ENCODE results near the gene TRAF6.

Gene TRAF6

DNA sequence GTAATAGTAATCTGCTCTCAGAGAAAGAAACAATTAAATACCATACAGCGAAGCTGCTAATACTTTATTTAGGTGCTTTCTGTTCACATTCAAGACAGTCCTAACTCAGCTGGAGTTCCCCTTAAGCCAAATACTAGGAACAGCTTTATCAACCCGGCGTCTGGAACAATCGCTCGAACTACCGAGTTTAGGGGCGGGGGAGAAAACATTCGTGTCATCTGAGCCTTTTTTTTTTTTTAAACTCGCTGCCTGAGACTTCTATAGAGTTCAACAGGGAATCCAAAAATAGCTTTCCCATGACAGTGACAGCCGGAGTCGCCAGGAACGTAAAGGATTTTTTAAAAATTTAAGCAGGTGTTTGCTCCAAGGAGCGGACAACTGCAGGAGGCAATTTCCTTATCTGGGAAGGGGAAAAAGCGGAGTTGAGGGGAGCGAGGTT is 852 bp downstream of the TRAF6 start:
- TF ChIP-seq, protein P1, sequence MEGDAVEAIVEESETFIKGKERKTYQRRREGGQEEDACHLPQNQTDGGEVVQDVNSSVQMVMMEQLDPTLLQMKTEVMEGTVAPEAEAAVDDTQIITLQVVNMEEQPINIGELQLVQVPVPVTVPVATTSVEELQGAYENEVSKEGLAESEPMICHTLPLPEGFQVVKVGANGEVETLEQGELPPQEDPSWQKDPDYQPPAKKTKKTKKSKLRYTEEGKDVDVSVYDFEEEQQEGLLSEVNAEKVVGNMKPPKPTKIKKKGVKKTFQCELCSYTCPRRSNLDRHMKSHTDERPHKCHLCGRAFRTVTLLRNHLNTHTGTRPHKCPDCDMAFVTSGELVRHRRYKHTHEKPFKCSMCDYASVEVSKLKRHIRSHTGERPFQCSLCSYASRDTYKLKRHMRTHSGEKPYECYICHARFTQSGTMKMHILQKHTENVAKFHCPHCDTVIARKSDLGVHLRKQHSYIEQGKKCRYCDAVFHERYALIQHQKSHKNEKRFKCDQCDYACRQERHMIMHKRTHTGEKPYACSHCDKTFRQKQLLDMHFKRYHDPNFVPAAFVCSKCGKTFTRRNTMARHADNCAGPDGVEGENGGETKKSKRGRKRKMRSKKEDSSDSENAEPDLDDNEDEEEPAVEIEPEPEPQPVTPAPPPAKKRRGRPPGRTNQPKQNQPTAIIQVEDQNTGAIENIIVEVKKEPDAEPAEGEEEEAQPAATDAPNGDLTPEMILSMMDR (IDR thresholded peaks at IDR 0.05; ENCODE audit: low read depth, low read length, missing control alignments): no peak
- DNase-seq (ENCODE audit: low read depth): no peak
- H3K4me3 ChIP-seq (ENCODE audit: low read depth, low read length): peak overlapping the region; percentile 94

DNA sequence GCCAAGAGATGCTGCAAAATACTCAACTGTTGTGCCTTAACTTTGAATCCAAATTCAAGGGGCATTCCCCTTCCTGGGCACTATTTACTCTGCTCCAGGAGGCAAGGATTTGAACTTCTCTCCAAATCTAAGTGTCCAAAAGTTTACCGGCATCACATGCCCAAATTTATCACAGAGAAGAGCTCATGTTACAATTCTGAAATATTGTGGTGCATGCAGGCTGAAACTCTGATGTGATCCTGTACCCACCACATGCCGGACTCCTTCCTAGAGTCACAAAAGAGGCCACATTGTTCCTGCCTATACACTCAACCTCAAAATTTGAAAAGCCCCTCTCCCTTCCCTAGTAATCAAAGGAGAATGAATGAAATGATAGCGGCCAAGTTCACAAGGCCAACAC is 1.3 kb downstream of the TRAF6 start:
- no peak for DNase-seq (ENCODE audit: low read depth)
- peak overlapping the region; percentile 94 for H3K4me3 ChIP-seq (ENCODE audit: low read depth, low read length)
- TF ChIP-seq, protein P1 (IDR thresholded peaks at IDR 0.05; ENCODE audit: low read depth, low read length, missing control alignments): no peak

DNA sequence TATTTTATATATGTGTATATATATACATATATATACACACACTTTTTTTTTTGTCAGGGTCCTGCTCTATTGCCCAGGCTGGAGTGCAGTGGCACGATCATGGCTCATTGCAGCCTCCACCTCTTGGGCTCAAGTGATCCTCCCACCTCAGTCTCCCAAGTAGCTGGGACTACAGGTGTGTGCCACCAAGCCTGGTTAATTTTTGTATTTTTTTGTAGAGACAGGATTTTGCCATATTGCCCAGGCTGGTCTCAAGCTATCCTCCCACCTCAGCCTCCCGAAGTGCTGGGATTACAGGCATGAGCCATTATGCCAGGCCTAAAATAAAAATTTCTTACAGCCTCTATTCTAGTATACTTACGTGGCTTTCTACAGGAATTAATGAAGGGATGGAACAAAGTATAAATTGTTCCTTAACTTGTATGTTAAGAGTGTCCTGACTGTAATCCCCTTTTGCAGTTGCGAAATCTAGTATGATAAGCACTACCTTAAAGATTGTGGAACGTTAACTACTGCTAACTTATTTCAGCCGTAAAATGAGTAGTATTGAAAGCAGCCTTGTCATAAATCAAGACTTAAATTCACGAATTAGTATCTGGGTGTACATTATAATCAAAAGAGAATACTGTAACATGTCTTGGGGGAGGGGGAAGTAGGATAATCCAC is 2.1 kb downstream of the TRAF6 start:
- H3K4me3 ChIP-seq (ENCODE audit: low read depth, low read length): no peak overlapping the region
- TF ChIP-seq, protein P1 (IDR thresholded peaks at IDR 0.05; ENCODE audit: low read depth, low read length, missing control alignments): no peak
- DNase-seq (ENCODE audit: low read depth): no peak

DNA sequence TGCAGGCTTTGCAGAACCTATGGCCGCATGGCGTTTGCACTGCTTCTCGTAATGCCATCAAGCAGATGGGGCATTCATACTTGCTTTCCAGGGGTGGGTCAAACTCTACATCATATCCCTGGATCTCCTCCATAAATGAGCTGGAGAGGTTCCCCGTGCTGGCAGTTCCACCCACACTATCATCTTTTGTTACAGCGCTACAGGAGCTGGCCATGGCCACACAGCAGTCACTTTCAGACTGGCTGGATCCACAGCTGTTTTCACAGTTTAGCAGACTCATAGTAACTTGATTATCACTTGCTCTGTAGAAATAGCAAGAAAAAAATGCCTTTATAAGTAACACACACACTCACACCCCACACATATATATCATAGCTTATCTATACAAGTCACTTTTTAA is 8.8 kb downstream of the TRAF6 start:
- DNase-seq (ENCODE audit: low read depth): no peak
- TF ChIP-seq, protein P1 (IDR thresholded peaks at IDR 0.05; ENCODE audit: low read depth, low read length, missing control alignments): no peak
- no peak overlapping the region for H3K4me3 ChIP-seq (ENCODE audit: low read depth, low read length)

DNA sequence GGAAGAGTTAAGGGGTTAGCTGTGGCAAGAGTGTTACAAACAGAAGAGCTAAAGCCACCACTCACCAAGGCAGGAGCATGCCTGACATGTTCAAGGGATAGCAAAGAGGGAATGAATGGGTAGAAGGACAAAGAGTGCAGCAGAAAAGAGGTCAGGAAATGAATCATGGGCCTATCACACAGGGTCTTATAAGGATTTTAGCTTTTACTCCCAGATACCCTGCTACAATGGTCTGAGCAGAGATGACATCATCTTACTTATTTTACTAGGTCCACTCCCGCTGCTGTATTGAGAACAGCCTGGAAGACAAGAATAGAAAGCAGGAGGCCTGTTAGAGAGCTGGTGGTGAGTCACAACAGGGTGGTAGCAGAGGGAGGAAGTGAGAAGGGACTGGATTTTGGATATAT is 9.8 kb downstream of the TRAF6 start:
- H3K4me3 ChIP-seq (ENCODE audit: low read depth, low read length): no peak overlapping the region
- no peak for DNase-seq (ENCODE audit: low read depth)

DNA sequence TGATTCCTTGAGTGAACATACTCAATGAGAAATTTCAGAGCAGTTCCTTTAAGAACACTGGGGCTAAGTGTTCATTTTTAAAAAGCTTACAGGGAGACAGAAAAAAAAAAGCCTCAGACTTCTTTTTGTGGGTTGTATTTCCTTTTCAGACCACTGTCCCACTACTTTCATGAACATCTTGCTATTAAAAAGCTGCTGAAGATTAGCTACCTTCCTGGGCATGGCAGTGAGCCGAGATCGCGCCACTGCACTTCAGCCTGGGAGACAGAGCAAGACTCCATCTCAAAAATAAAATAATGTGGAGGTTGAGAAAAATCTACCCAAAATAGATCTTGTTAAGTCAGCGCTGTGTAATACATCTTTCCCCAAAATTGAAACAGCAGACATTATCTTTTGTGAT is 10.8 kb downstream of the TRAF6 start:
- TF ChIP-seq, protein P1 (IDR thresholded peaks at IDR 0.05; ENCODE audit: low read depth, low read length, missing control alignments): no peak
- H3K4me3 ChIP-seq (ENCODE audit: low read depth, low read length): no peak overlapping the region
- no peak for DNase-seq (ENCODE audit: low read depth)

More for the DNA sequence above, 9.8 kb downstream of the TRAF6 start:
- TF ChIP-seq, protein P1 (IDR thresholded peaks at IDR 0.05; ENCODE audit: low read depth, low read length, missing control alignments): no peak

DNA sequence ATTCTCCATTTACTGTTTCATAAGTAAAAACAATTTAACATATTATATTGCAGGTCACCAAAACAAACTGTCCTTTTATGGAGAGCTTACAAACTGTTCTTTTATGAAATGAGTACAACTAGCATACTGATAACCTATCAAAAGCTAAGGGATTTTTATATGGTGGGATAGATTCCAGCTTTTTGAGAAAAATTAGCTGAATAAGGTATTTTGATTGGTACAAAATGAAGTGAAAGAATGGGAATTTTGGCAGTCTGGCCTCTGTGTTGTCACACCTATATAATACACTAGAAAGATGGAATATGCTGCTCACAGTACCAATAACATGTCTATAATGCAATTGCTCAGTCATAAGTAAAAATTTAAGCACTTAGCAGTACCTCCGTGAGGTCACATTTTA is 11.4 kb downstream of the TRAF6 start:
- TF ChIP-seq, protein P1 (IDR thresholded peaks at IDR 0.05; ENCODE audit: low read depth, low read length, missing control alignments): no peak
- no peak overlapping the region for H3K4me3 ChIP-seq (ENCODE audit: low read depth, low read length)
- no peak for DNase-seq (ENCODE audit: low read depth)
